C4-2B (cell line): ENCODE data around the gene TBC1D22A.

Experiments
- H3K27ac ChIP-seq: fragments of 450-650 bp; 2 replicates; pipeline ENCODE4 v1.5.1; 2017
- CTCF ChIP-seq: fragments of 450-650 bp; conservative IDR thresholded peaks from 2 replicates; pipeline ENCODE4 v1.5.1; 2017; ENCODE audit warnings: mild to moderate bottlenecking
- ZFX ChIP-seq: fragments of 450-650 bp; IDR thresholded peaks from 2 replicates; pipeline ENCODE4 v1.6.1; 2017

TBC1D22A gene

GRCh38 chr22:46824344-46824909 is 62.0 kb downstream of the TBC1D22A start:
- H3K27ac ChIP-seq, result no peak overlapping the region
- no peak for TF ChIP-seq ZFX
- no peak for TF ChIP-seq CTCF

- H3K27ac ChIP-seq, result no peak overlapping the region
- TF ChIP-seq ZFX, result no peak
- no peak for TF ChIP-seq CTCF
These were observed 62.6 kb downstream of the TBC1D22A start for GRCh38 chr22:46824980-46825544.

- no peak for TF ChIP-seq ZFX
- no peak for TF ChIP-seq CTCF
- no peak overlapping the region for H3K27ac ChIP-seq
These were observed 64.1 kb downstream of the TBC1D22A start for GRCh38 chr22:46826438-46827135.

- no peak; the same call in 1 of the 2 replicates for TF ChIP-seq CTCF
- TF ChIP-seq ZFX, result no peak
- H3K27ac ChIP-seq, result no peak overlapping the region
These were observed 64.8 kb downstream of the TBC1D22A start for GRCh38 chr22:46827136-46827780.

- no peak overlapping the region for H3K27ac ChIP-seq
- TF ChIP-seq CTCF, result no peak
- no peak for TF ChIP-seq ZFX
These were observed 65.3 kb downstream of the TBC1D22A start for GRCh38 chr22:46827781-46828180.

GRCh38 chr22:46828323-46828900 is 66.0 kb downstream of the TBC1D22A start:
- TF ChIP-seq CTCF, result no peak
- no peak for TF ChIP-seq ZFX
- H3K27ac ChIP-seq, result no peak overlapping the region
